Measurements from ENCODE around the gene TRMT112. TPM values are rescaled to one million over a fixed set of nuclear protein-coding genes. Genes with fewer than 3 reads are reported as not detected.

Gene TRMT112
- total and polyA plus RNA-seq, 10 of the 15 experiments (the other 5 are each of a cell fraction or from before 2014, with no cell fraction given) = 212 to 455 (median 308) TPM

GRCh38 chr11:64305691-64306562, 11.4 kb downstream of the TRMT112 start (continued):
- TF ChIP-seq MTA2 (IDR thresholded peaks at IDR 0.05; ENCODE audit: low read depth) = peak; percentile 73

GRCh38 chr11:64305075-64305690, 12.2 kb downstream of the TRMT112 start, which contains the start of gene ESRRA:
Gene ESRRA, plus strand, starts transcription at chr11:64305524. Its CDS starts 1,656 bp downstream, at chr11:64307180.
- peak; percentile 94 for DNase-seq (ENCODE audit: low read depth, low spot score)
- H3K79me2 ChIP-seq (ENCODE audit: control insufficient read depth, insufficient read depth, low read length) = peaks cover 24% of the 10 kb centered on the region
- H3K4me3 ChIP-seq = peak within 1 kb of the TSS; percentile 78
- H3K9me3 ChIP-seq (replicated peaks; ENCODE audit: control insufficient read depth, insufficient read depth, low read length) = no peaks in the 10 kb centered on the region
- peak within 1 kb of the TSS; percentile 63 for H2AFZ ChIP-seq (ENCODE audit: control insufficient read depth, low read depth, low read length)
- no peaks in the 10 kb centered on the region for H4K20me1 ChIP-seq (ENCODE audit: control insufficient read depth, insufficient read depth)
- intact Hi-C loops (cut with micrococcal nuclease; ENCODE audit: unreplicated experiment) = loop anchor here (1.0 to 2.0 kb wide), 2 partner anchors 35 to 64 kb away; partner anchors contain the start of genes CCDC88B and FKBP2
- CTCF ChIA-PET = interaction anchor here (0.5 to 5.8 kb wide), 27 partner anchors 12 to 345 kb away, joined by 3 to 238 read pairs (median 5); partner anchors contain the start of genes BAD, CCDC88B, FERMT3 and FKBP2
- peak; percentile 83 for ATAC-seq
- H3K27me3 ChIP-seq (replicated peaks in 1 of 2; ENCODE audit: control insufficient read depth in 2 of 2, insufficient read depth in 2 of 2, low read length in 1 of 2) = peaks cover 0 to 8% of the 10 kb centered on the region in 2 experiments; a peak in 2 of 4 replicates
- H3K4me2 ChIP-seq (ENCODE audit: control insufficient read depth, insufficient read depth) = peak within 1 kb of the TSS; percentile 99
- BruUV-seq (replicated peaks) = no TSS peak
- RAD21 ChIA-PET (ENCODE audit: unreplicated experiment) = interaction anchor here (0.6 to 5.8 kb wide), 17 partner anchors 13 to 347 kb away, joined by 3 to 125 read pairs (median 6); partner anchors contain the start of genes FERMT3, FKBP2, GPR137 and NUDT22
- peak within 1 kb of the TSS; percentile 81 for H3K9ac ChIP-seq (ENCODE audit: control insufficient read depth, insufficient read depth, low read length)
- in situ Hi-C loops (cut with MboI) = no loop called here
- no peak for FAIRE-seq
- H3K36me3 ChIP-seq (ENCODE audit: control insufficient read depth in 2 of 2, insufficient read depth in 2 of 2, low read length in 1 of 2) = peaks cover 0 to 3% of the 10 kb centered on the region in 2 experiments; a peak in 2 of 4 replicates
- POLR2A ChIA-PET = interaction anchor here (0.6 to 5.8 kb wide), 21 partner anchors 12 to 346 kb away, joined by 3 to 70 read pairs (median 6); partner anchors contain the start of genes BAD, CCDC88B, FERMT3 and FKBP2
- SMC1A ChIA-PET (ENCODE audit: uncharacterized antibody, unreplicated experiment) = interaction anchor here (0.7 to 5.7 kb wide), 9 partner anchors 12 to 99 kb away, joined by 3 to 98 read pairs (median 4); partner anchors contain the start of genes FERMT3, FKBP2, PRDX5 and TRMT112
- H3K27ac ChIP-seq (ENCODE audit: control insufficient read depth, insufficient read depth) = peak within 1 kb of the TSS; percentile 90
- H3K4me1 ChIP-seq (ENCODE audit: control insufficient read depth, insufficient read depth, low read length) = peaks cover 25% of the 10 kb centered on the region
- 1% methylated on average over 40 of the region's 81 CpGs for WGBS (ENCODE audit: insufficient coverage, insufficient replicate concordance, low lambda C conversion rate, missing lambda C conversion rate)
- no peak for TF ChIP-seq ZBTB11 (CRISPR knock-in tag; IDR thresholded peaks at IDR 0.05)
- 0 out of 2 replicates have a peak, but pooled peaks have one; percentile 45 for TF ChIP-seq LARP7 (IDR thresholded peaks at IDR 0.05)
- TF ChIP-seq RELA (IDR thresholded peaks at IDR 0.05; ENCODE audit: borderline replicate concordance, partially characterized antibody) = no peak
- no peak for TF ChIP-seq NFYA (IDR thresholded peaks at IDR 0.05; ENCODE audit: borderline replicate concordance, low read depth, low read length)
- TF ChIP-seq HDGF (IDR thresholded peaks at IDR 0.05) = peak; percentile 99
- no peak for TF ChIP-seq BCL11A (IDR thresholded peaks at IDR 0.05; ENCODE audit: low read depth, low read length)
- no peak for TF ChIP-seq MTA3 (IDR thresholded peaks at IDR 0.05; ENCODE audit: borderline replicate concordance, low read length)
- TF ChIP-seq NFYB (IDR thresholded peaks at IDR 0.05; ENCODE audit: insufficient read depth, low read depth, low read length) = peak; percentile 27; the same call in 1 of the 2 replicates
- no peak for TF ChIP-seq HSF1 (IDR thresholded peaks at IDR 0.05; ENCODE audit: low read depth, low read length)
- no peak for TF ChIP-seq KAT2A (conservative IDR thresholded peaks at IDR 0.05; ENCODE audit: control insufficient read depth, low read depth, low read length)
- no peak for TF ChIP-seq SMAD5 (IDR thresholded peaks at IDR 0.05; ENCODE audit: low read depth)
- TF ChIP-seq MYB (IDR thresholded peaks at IDR 0.05; ENCODE audit: borderline replicate concordance, low read depth, low read length) = no peak
- TF ChIP-seq JUND (IDR thresholded peaks at IDR 0.05; ENCODE audit: low read depth, low read length) = no peak
- no peak for TF ChIP-seq RAD51 (IDR thresholded peaks at IDR 0.05)
- no peak for TF ChIP-seq SMARCA5 (IDR thresholded peaks at IDR 0.05)

All from GM12878 (cell line).